HG02938 (cell line): Measurements from ENCODE around the gene EFR3B.
A peak's percentile ranks its signal among the peaks of the same experiment; 100 is the strongest.
"Not testable (repeated sequence)": the region's sequence is repeated elsewhere in the genome, so short reads cannot be mapped to it uniquely, and the experiment has no call there.

ENCODE experiments used
- ATAC-seq: cut with Tn5 transposase; IDR thresholded peaks from one replicate; pipeline ENCODE4 v1.9.1; 2021; ENCODE audit warnings: mild to moderate bottlenecking, moderate library complexity; ENCODE audit not compliant: unreplicated experiment

EFR3B gene, protein sequence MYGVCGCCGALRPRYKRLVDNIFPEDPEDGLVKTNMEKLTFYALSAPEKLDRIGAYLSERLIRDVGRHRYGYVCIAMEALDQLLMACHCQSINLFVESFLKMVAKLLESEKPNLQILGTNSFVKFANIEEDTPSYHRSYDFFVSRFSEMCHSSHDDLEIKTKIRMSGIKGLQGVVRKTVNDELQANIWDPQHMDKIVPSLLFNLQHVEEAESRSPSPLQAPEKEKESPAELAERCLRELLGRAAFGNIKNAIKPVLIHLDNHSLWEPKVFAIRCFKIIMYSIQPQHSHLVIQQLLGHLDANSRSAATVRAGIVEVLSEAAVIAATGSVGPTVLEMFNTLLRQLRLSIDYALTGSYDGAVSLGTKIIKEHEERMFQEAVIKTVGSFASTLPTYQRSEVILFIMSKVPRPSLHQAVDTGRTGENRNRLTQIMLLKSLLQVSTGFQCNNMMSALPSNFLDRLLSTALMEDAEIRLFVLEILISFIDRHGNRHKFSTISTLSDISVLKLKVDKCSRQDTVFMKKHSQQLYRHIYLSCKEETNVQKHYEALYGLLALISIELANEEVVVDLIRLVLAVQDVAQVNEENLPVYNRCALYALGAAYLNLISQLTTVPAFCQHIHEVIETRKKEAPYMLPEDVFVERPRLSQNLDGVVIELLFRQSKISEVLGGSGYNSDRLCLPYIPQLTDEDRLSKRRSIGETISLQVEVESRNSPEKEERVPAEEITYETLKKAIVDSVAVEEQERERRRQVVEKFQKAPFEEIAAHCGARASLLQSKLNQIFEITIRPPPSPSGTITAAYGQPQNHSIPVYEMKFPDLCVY

GRCh38 chr2:25041928-25042320, at the start of gene EFR3B:
Gene EFR3B (plus strand): TSS chr2:25042076. CDS start chr2:25042313, 237 bp downstream.
- peak; percentile 92 for ATAC-seq

DNA sequence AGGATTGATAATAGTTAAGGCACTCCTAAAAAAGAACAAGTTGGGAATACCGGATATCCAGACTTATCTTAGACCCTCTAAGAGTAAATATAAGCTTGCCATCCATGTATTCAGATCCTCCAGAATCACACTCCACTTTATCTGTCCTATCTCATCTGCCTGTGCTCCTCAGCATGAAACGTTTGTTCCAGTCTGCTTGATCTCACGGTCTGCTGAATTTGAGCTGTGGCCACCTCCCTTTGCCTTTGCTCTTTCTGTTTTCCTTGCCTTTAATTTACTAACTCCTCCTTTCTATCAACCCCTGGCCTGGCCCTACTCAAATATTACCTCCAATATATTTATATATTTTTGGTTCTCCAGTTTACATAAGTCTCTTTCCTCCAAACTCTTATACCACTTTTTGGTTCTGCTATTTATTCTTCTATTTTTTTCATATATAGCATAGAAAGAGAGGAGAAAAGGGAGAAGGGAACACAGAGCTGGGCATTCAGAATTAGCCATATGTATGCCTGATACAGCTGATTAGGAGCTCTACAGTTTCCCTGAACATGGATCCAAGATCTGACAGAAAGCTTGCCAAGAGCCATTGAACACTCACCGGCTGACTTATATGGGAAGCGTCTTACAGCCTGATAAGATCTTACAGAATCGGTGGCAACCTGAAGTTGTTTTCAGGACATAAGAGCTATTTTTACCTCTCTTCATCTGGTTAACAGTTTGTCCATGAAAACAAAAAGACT, 48.3 kb upstream of the EFR3B start:
- no peak for ATAC-seq

DNA sequence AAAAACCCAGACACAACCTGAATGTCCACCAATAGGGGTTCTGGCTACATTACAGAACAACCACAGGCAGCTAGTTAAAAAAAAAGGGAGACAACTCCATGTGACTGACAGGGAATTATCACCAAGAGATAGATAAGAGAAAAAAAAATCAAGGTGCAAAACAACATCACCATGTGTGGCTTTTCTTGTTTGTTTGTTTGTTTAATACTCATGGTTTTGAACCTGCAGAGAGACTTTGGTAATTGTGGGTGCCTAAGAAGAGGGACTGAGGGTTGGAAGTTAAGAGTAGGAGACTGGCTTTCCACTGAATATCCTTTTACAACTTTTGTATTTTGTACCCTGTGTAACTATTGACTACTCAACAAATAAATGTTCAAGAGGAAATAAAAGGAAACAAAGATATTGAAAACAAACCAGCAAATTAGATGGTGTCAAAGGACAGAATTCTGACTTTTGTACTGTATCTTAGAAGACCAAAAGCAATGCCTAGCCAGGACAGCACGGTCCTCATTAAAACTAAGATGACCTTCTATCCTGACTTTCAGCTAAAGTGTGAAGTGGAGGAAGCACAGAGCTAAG, 47.6 kb upstream of the EFR3B start:
- no peak for ATAC-seq

GRCh38 chr2:24999097-24999496, 42.8 kb upstream of the EFR3B start:
- ATAC-seq, result not testable (repeated sequence)

DNA sequence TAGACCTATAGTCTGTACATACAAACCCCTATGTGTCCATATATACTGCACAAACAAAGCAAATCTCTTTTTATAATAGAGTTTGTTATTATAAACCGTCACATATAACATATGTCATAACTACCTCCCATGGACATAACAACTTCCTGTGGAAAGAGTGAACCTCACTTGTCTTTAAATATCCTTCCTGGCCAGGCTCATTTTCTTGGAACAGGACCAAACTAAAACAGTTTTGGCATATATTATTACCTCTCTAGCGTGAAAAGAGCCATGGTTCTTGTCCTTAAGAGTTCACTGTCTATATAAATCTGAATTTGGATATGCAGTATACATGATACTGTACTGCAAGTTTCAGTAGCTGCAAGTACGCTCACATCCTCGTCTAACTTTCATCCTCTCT, 41.8 kb upstream of the EFR3B start:
- no peak for ATAC-seq

DNA sequence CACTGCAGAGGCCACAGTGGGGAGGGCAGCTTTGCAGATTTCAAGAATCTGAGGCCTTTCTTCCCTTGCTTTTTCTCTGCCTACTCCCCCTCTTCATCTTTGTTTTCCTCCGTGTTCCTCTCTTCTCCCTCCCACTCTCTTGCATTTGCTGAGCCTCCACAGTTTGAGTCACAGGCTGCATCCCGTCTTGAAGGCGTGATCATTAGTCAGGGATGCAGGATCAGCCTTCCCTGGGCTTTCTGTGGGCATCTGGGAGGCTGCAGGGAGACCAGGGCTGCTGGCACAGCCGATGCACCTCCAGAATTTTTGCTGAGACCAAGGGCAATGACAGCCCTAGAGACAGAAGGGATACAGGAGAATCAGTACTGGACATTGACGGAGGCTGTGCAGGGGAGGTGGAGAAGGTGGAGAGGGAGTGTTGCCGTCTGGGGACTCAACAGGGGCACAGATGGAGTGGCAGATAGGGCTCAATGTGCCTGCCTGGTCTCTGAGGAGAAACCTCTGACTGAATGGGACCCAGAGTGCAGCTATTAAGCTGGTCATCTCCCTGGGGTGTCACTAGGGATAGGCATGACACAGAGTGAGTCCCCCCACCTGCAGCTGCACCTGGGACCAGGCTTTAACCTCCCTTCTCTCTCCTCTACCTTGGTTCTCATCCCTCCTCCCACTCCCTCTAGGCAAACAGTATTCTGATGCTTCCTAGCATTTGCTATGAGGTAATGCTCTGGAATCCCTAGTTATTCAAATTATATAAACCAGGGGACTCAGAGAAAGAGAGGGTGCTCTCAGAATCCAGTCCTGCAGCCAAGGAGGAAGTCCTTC, 41.2 kb upstream of the EFR3B start:
- no peak for ATAC-seq

DNA sequence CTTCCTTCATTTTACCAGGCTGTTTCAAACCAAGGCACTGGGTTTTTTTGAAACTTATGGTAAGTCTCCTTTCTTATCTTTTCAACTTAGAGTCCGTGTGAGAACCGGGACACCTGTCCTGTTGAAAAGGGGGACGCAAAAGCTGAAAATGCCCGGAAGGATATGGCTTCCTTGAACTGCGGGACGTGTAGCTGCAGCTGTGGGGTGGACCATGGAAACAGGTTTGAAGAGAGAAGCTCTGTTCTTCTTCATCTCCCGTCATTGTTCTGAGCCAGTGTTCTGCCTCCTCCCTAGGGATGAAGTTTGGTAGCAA, 40.6 kb upstream of the EFR3B start:
- ATAC-seq, result no peak

- no peak for ATAC-seq
Measured at GRCh38 chr2:25002066-25002465, 39.8 kb upstream of the EFR3B start.

DNA sequence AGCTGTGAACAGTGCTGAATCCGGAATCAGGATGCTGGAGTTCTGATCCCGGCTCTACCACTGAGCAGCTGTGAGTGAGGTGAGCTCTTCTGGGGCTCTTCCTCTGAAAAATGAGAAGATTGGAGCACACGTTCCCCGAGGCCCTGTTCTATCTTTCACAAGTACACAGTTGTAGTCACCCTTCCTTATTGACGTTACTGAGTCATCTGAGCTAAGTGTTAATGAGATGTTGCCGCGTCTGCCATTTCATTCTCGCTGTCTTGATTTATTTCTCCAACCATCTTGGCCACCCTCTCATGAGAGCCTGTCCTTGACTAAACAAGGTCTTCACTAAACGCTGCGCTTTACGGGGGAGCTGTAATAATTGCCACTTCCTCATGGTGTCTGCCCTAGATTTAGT, 31.9 kb upstream of the EFR3B start:
- no peak for ATAC-seq

- not testable (repeated sequence) for ATAC-seq
Measured at GRCh38 chr2:25011342-25011741, 30.5 kb upstream of the EFR3B start.

DNA sequence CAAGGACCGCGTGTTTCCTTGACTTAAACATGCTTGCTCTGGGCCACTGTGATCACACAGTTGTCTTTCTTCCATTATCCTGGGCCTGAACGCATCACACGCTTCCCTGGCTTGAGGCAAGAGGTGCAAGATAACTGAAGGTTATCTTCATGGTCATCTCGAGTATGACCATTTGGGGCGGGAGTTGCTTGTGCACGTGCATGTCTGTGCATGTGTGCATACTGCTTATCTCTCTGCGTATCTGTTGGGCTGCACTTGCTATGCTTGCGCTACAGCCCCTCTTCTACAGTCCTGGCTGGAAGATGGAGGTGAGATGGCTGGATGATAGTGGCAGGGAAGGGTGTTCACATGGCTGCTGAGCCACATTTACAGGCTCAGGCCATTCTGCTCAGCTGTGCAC, 27.2 kb upstream of the EFR3B start:
- ATAC-seq, result no peak

DNA sequence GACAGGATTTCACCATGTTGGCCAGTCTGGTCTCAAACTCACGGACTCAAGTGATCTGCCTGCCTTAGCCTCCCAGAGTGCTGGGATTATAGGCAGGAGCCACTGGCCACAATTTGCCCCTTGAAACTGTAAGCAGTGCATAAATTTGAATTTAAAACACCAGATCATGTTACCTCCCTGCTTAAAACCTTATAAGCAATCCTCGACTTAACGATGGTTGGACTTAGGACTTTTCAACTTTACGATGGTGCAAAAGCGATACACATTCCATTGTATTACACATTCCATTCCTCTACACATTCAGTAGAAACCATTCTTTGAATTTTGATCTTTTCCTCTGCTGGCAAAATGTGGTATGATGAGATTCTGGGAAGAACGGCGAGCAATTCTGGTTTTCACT, 23.2 kb upstream of the EFR3B start:
- ATAC-seq, result no peak

DNA sequence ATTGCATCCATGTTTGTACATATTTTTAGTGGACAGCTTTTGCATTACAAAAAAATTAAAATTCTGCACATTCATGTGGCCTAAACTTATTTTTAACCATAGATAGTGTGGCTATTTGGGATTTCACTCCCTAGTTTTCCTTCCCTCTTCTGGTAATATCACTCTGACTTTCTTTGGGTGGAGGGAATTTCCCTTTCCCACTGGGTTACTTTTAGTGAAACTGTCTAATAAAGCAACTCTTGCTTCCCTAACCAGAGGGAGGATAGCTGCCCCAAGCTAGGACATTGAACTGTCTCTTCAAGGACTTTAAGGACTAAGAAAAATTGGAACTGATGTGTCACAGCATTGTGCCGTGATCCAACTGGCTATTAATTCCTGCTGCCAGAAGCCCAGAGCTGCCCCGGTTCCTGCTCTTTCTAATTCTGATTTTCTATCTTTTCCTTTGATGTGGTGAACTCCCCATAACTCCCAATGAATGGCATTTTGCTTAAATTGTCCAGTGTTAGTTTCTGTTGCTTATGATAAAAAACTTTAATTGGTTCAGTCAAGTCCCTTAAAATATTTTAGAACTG, 20.0 kb upstream of the EFR3B start:
- no peak for ATAC-seq

DNA sequence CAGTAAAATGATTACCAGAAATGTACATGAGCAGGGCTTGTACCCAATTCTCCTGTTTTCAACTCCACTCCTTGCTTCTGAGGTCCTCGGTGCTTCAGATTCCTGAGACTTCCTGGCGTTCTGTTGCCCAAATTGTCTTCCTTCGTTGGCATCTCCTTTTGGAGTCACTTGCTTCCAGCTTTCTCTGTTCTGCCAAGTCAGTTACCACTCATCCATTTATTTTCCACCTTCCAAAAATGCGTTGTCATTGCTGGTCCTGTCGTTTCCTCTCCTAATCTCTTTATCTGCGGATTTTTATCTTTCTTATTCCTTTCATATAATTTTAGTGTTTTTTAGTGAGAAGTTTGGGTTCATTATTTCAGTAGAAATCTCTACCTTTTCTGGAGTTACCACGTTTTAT, 18.5 kb upstream of the EFR3B start:
- no peak for ATAC-seq

DNA sequence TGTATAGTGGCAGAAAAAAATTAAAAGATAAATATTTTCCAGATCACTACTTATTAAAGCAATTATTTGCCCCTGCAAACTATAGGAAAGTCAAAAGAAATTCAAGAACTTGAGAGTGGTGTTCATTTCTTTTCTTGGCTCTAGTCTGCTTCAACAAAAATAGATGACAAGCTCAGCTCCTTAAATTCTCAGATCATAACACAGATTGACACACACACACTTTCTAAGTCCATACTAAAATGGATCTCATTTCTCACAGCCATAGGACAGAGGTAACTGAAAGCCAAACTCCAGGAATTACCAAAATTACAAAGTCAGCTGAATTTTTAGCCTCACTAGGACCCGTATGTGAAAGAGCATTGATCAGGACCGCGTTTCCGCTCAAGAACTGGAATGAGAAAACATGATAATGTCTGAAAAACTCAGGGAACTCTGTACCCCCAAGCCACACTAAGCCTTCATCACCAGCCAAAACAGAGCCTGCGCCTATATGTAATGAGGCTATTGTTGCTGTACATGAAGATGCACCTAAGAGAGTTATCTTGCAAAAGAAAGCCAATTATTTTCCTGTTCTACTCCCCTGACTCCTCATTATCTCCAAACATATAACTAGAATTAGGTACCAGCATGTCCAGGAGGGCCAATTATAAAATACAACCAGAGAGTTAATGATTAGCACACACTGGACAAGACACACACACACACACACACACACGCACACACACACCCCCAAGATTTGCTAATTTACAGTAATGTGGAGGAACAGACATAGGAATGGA, 16.5 kb upstream of the EFR3B start:
- ATAC-seq, result no peak

- no peak for ATAC-seq
Measured at GRCh38 chr2:25026008-25026530, 15.8 kb upstream of the EFR3B start.

- no peak for ATAC-seq
Measured at GRCh38 chr2:25029183-25029554, 12.7 kb upstream of the EFR3B start.

DNA sequence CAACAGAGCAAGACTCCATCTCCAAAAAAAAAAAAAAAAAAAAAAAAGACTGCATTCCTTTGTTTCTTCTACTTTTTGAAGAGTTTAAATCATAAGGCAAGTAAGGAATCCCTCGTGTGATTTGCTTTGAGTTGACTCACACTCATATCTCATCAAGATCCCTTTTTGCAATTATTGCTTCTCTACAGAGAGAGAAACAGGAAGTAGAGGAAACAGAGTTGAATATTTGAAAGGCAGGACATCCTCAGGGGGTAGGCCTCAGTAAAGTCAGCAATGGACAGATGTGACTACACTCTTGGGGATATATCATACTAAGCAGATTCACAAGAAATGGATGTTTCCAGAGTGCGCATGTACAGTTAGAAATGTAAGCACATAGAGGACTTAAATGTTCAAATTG, 11.2 kb upstream of the EFR3B start:
- no peak for ATAC-seq

- ATAC-seq, result no peak
Measured at GRCh38 chr2:25032094-25032493, 9.8 kb upstream of the EFR3B start.
